ENCODE results near the gene FAM186B. TPM values are rescaled to one million over a fixed set of nuclear protein-coding genes. Genes with fewer than 3 reads are reported as not detected.

FAM186B gene
- polyA plus RNA-seq, 3 donors, result not detected

GRCh38 chr12:49587174-49587908, 18.1 kb downstream of the FAM186B start:
- no peak overlapping the region for H3K27ac Mint-ChIP-seq

More at GRCh38 chr12:49587174-49587908, 18.1 kb downstream of the FAM186B start:
- H4K20me1 ChIP-seq (ENCODE audit: insufficient read depth, low read length), result no peaks in the 10 kb centered on the region
- peaks cover 7 to 8% of the 10 kb centered on the region in 2 donors for H3K4me1 ChIP-seq (ENCODE audit: control insufficient read depth in 1 of 2, insufficient read depth in 2 of 2, low read length in 2 of 2)
- H3K36me3 Mint-ChIP-seq, result peaks cover 9 to 16% of the 10 kb centered on the region in 2 donors
- H3K4me1 Mint-ChIP-seq, result peaks cover 13% of the 10 kb centered on the region
- peaks cover 2 to 9% (median 4%) of the 10 kb centered on the region in 7 donors for H3K9me3 Mint-ChIP-seq
- H3K4me3 ChIP-seq (replicated peaks in 1 of 3; ENCODE audit: low read depth in 2 of 3, low read length in 3 of 3), result no peak overlapping the region
- 77% methylated on average over 8 of the region's 11 CpGs for WGBS (ENCODE audit: insufficient coverage)
- no peak for DNase-seq
- no peaks in the 10 kb centered on the region for H3K36me3 ChIP-seq (replicated peaks in 1 of 2; ENCODE audit: control insufficient read depth in 1 of 2, insufficient read depth in 2 of 2, low read length in 2 of 2)
- H3K27me3 Mint-ChIP-seq (ENCODE audit: low read depth in 3 of 3), result peaks cover 0 to 4% (median 2%) of the 10 kb centered on the region in 3 donors
- H2AFZ ChIP-seq (ENCODE audit: insufficient read depth, low read depth, low read length, poor library complexity, severe bottlenecking), result no peak overlapping the region
- peaks cover 0 to 4% of the 10 kb centered on the region in 2 donors for H3K9me3 ChIP-seq (replicated peaks in 1 of 2; ENCODE audit: control insufficient read depth in 1 of 2, insufficient read depth in 1 of 2, low read length in 2 of 2)
- H3K9ac ChIP-seq (ENCODE audit: insufficient read depth, low read length, poor library complexity, severe bottlenecking), result no peak overlapping the region
- H3K4me3 Mint-ChIP-seq, result no peak overlapping the region
- H3K27me3 ChIP-seq (ENCODE audit: control insufficient read depth in 2 of 2, insufficient read depth in 2 of 2, low read length in 2 of 2), result no peaks in the 10 kb centered on the region
- no peak for TF ChIP-seq CTCF (IDR thresholded peaks at IDR 0.05)
- H3K27ac ChIP-seq (ENCODE audit: low read depth in 1 of 2, low read length in 2 of 2), result no peak overlapping the region
- H3K4me2 ChIP-seq (replicated peaks; ENCODE audit: extremely low read depth, low read length, poor library complexity, severe bottlenecking), result no peak overlapping the region
- no peaks in the 10 kb centered on the region for H3K79me2 ChIP-seq (ENCODE audit: insufficient read depth, low read length)
- intact Hi-C loops (cut with micrococcal nuclease), result no loop called here

Data from CD14-positive monocyte (primary cell).